Kidney (tissue), 14 donors: ENCODE measurements around the gene PCDHGB1. TPM values are rescaled to one million over a fixed set of nuclear protein-coding genes. Genes with fewer than 3 reads are reported as not detected.
"Not testable (repeated sequence)": the region's sequence is repeated elsewhere in the genome, so short reads cannot be mapped to it uniquely, and the experiment has no call there.

Experiments used
- DNase-seq, 5 donors: peaks; one replicate each; pipeline ENCODE4 v3.0.0-alpha.2; 2013 to 2020
- FAIRE-seq: peaks from 2 replicates; lab custom pipeline; 2012; peaks lifted over from hg19 to GRCh38; lab: Jason Lieb, UNC
- H3K27ac ChIP-seq, 2 donors: one replicate each; pipeline ENCODE4 v1.7.0; 2013; ENCODE audit warnings: low read depth in 2 of 2, low read length in 2 of 2, inconsistent platforms in 1 of 2
- H3K27me3 ChIP-seq: one replicate; pipeline ENCODE4 v1.7.1; 2013; ENCODE audit warnings: low read length, inconsistent platforms; ENCODE audit not compliant: control insufficient read depth, insufficient read depth
- H3K36me3 ChIP-seq, 3 donors: one replicate each; pipeline versions ENCODE4 v1.7.0 to v1.7.1; 2013; ENCODE audit warnings: low read length in 3 of 3, control low read depth in 1 of 3, inconsistent platforms in 1 of 3; ENCODE audit not compliant: insufficient read depth in 3 of 3, control insufficient read depth in 2 of 3
- H3K4me1 ChIP-seq, 3 donors: one replicate each; pipeline versions ENCODE4 v1.7.0 to v1.7.1; 2013; ENCODE audit warnings: low read length in 3 of 3, inconsistent platforms in 1 of 3, low read depth in 1 of 3; ENCODE audit not compliant: control insufficient read depth in 2 of 3, insufficient read depth in 2 of 3
- H3K4me3 ChIP-seq, 3 donors: one replicate each; pipeline versions ENCODE4 v1.7.0 to v1.8.1; 2013; ENCODE audit warnings: low read length in 3 of 3, control low read depth in 1 of 3, inconsistent platforms in 1 of 3
- H3K9ac ChIP-seq, 3 donors: one replicate each; pipeline versions ENCODE4 v1.7.0 to v1.7.1; 2013; ENCODE audit warnings: low read length in 3 of 3, control low read depth in 1 of 3, inconsistent platforms in 1 of 3
- H3K9me3 ChIP-seq, 3 donors: one replicate each; pipeline versions ENCODE4 v1.7.0 to v1.7.1; 2013; ENCODE audit warnings: low read length in 3 of 3, control low read depth in 1 of 3, inconsistent platforms in 1 of 3; ENCODE audit not compliant: control insufficient read depth in 2 of 3, insufficient read depth in 1 of 3
- intact Hi-C: fragments of 100-400 bp; cut with DNase I; formaldehyde crosslinking; loops from one replicate; pipeline ENCODE4 v1.11.1; 2022
- polyA plus RNA-seq: library from polyadenylated mRNA; stranded (reverse); fragments of 350-450 nt; fragmentation: Illumina TruSeq; extraction: RNeasy Lipid Tissue Mini Kit (QIAGEN cat#74804); gene quantifications from one replicate; pipeline ENCODE4 v1.2.3, GENCODE V29; 2014; ENCODE audit warnings: low read depth, low replicate concordance; ENCODE audit not compliant: insufficient read depth
- total RNA-seq: library from RNA; stranded (reverse); fragmentation: NEBNext Ultra II Directional; extraction: Animal tissue kit (Norgen Biotek cat#: 25700); gene quantifications from one replicate; pipeline ENCODE4 v1.2.1, GENCODE V29; 2021
- TF ChIP-seq, protein P1 (sequence below): IDR thresholded peaks from 3 replicates; pipeline ENCODE4 v1.5.1; 2012; ENCODE audit warnings: mild to moderate bottlenecking, moderate library complexity, borderline replicate concordance; ENCODE audit not compliant: insufficient read depth; ENCODE audit errors: extremely low read depth
- donor health status: control.
- donor health status: control.
- donor health status: control.
- donor health status: control.
- donor health status: control.
- donor health status: DM: yes; HTN: yes; CAD: no.
- donor health status: Normal renal cell carcinoma (clear cell type).

Gene PCDHGB1
- total and polyA plus RNA-seq, 2 donors from 2014 or later: 0.37 to 2.9 TPM

DNA sequence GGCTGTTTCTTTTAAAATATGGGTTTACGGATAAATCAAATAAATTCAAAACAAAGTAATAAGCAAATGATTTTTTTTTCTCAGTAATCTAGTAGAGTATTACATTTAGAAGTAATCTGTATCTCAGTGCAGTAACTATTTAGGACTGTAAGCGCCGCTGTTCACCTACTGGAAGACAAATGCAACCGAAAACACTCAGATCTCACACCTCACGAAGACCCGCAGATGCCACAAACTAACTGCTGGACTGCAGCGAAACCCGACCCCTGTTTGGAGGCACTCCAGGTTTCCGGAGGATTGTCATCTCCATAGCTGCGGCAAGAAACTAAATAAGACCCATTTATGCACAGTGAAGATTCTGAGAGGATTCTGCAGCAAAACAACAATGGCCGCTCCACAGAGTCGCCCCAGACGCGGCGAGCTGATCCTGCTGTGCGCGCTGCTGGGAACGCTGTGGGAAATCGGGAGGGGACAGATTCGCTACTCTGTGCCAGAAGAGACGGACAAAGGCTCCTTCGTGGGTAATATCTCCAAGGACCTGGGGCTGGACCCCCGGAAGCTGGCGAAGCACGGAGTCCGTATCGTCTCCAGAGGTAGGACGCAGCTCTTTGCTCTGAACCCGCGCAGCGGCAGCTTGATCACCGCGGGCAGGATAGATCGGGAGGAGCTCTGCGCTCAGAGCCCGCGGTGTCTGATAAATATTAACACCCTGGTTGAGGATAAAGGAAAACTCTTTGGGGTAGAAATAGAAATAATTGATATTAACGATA is 42.7 kb downstream of the PCDHGB1 start, which contains the start of gene PCDHGA8:
TSS of gene PCDHGA8 (plus strand) at position 205 of the 770 bp plus-strand sequence. CDS start at position 386, 181 bp downstream.
- Histone ChIP-seq H3K9me3 (peaks cover 4 to 68% (median 11%) of the 10 kb centered on the region in 3 donors), H3K4me1 (no peaks in the 10 kb centered on the region), H3K27ac (no peak within 1 kb of the TSS), H3K9ac (no peak within 1 kb of the TSS), H3K4me3 (no peak within 1 kb of the TSS), H3K27me3 (no peaks in the 10 kb centered on the region), H3K36me3 (no peaks in the 10 kb centered on the region)
- TF ChIP-seq, protein P1, sequence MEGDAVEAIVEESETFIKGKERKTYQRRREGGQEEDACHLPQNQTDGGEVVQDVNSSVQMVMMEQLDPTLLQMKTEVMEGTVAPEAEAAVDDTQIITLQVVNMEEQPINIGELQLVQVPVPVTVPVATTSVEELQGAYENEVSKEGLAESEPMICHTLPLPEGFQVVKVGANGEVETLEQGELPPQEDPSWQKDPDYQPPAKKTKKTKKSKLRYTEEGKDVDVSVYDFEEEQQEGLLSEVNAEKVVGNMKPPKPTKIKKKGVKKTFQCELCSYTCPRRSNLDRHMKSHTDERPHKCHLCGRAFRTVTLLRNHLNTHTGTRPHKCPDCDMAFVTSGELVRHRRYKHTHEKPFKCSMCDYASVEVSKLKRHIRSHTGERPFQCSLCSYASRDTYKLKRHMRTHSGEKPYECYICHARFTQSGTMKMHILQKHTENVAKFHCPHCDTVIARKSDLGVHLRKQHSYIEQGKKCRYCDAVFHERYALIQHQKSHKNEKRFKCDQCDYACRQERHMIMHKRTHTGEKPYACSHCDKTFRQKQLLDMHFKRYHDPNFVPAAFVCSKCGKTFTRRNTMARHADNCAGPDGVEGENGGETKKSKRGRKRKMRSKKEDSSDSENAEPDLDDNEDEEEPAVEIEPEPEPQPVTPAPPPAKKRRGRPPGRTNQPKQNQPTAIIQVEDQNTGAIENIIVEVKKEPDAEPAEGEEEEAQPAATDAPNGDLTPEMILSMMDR: no peak
- FAIRE-seq (no peak), DNase-seq (no peak)
- intact Hi-C loops: no loop called here

DNA sequence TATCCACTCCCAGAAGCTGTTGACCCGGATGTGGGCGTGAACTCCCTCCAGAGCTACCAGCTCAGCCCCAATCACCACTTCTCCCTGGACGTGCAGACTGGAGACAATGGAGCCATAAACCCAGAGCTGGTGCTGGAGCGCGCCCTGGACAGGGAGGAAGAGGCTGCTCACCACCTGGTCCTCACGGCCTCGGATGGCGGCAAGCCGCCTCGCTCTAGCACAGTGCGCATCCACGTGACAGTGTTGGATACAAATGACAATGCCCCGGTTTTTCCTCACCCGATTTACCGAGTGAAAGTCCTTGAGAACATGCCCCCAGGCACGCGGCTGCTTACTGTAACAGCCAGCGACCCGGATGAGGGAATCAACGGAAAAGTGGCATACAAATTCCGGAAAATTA is 43.4 kb downstream of the PCDHGB1 start:
- Histone ChIP-seq H3K4me3 (no peak overlapping the region), H3K27me3 (no peaks in the 10 kb centered on the region), H3K9ac (no peak overlapping the region), H3K36me3 (no peaks in the 10 kb centered on the region), H3K27ac (no peak overlapping the region), H3K4me1 (no peaks in the 10 kb centered on the region), H3K9me3 (peaks cover 4 to 67% (median 10%) of the 10 kb centered on the region in 3 donors)
- no peak for FAIRE-seq
- no peak for DNase-seq
- intact Hi-C loops: no loop called here
- TF ChIP-seq, protein P1: no peak

DNA sequence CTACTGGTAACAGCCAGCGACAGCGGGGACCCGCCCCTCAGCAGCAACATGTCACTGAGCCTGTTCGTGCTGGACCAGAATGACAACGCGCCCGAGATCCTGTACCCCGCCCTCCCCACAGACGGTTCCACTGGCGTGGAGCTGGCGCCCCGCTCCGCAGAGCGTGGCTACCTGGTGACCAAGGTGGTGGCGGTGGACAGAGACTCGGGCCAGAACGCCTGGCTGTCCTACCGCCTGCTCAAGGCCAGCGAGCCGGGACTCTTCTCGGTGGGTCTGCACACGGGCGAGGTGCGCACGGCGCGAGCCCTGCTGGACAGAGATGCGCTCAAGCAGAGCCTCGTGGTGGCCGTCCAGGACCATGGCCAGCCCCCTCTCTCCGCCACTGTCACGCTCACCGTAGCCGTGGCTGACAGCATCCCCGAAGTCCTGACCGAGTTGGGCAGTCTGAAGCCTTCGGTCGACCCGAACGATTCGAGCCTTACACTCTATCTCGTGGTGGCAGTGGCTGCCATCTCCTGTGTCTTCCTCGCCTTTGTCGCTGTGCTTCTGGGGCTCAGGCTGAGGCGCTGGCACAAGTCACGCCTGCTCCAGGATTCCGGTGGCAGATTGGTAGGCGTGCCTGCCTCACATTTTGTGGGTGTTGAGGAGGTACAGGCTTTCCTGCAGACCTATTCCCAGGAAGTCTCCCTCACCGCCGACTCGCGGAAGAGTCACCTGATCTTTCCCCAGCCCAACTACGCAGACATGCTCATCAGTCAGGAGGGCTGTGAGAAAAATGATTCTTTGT is 44.7 kb downstream of the PCDHGB1 start:
- H3K27me3 ChIP-seq, DNase-seq, H3K4me3 ChIP-seq, H3K9ac ChIP-seq, FAIRE-seq, intact Hi-C loops, H3K4me1 ChIP-seq, H3K27ac ChIP-seq, H3K36me3 ChIP-seq: not testable (repeated sequence)
- peaks cover 2 to 67% (median 13%) of the 10 kb centered on the region in 3 donors for H3K9me3 ChIP-seq
